GM19468 (cell line): Measurements from ENCODE around the gene ERLEC1.
"Not testable (repeated sequence)": the region's sequence is repeated elsewhere in the genome, so short reads cannot be mapped to it uniquely, and the experiment has no call there.

Source experiments
- ATAC-seq: cut with Tn5 transposase; IDR thresholded peaks from one replicate; pipeline ENCODE4 v1.9.1; 2021; ENCODE audit warnings: mild to moderate bottlenecking, moderate library complexity, moderate number of reproducible peaks; ENCODE audit not compliant: unreplicated experiment; ENCODE audit errors: extremely low read depth

Gene ERLEC1

DNA sequence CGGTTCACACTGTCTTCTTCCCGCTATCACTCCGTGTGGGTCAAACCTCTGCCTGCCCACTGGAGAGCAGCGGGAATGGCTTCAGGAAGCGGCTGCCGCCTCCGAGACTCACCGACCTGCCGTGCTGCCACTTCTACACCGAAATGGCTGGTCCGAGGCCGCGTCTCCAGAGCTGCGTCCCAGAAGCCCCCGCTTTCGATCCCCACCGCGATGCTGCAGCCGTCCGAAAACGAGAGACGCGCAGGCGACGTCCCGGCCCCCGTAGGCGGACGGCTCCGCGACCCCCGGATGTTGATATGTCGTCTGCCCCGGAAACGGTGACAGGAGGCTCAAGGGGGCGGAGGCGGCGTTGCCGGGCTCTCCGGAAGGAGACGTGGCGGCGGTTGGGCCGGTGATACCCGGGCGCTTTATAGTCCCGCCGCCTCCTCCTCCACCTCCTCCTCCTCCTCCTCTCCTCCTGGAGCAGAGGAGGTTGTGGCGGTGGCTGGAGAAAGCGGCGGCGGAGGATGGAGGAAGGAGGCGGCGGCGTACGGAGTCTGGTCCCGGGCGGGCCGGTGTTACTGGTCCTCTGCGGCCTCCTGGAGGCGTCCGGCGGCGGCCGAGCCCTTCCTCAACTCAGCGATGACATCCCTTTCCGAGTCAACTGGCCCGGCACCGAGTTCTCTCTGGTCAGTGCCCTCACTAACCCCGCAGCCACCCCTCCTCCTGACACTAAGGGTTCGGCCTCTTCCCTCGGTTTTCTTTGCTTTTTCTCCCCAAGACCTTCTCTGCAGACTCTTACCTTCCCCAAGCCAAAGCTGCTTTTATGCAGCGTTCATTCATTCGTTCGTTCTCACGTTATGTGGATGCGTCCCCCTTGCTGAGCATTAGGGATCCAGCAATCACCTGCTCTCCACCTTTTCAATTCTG, at the start of gene ERLEC1, which contains the start of gene ASB3:
Gene ERLEC1, plus strand, starts transcription at position 340 of the 909 bp plus-strand sequence. Its CDS starts 167 bp downstream, at position 507.
Gene ASB3, minus strand, starts transcription at position 249 of the 909 bp plus-strand sequence. CDS start 21,381 bp downstream, outside the sequence.
- ATAC-seq, result peak; percentile 97

DNA sequence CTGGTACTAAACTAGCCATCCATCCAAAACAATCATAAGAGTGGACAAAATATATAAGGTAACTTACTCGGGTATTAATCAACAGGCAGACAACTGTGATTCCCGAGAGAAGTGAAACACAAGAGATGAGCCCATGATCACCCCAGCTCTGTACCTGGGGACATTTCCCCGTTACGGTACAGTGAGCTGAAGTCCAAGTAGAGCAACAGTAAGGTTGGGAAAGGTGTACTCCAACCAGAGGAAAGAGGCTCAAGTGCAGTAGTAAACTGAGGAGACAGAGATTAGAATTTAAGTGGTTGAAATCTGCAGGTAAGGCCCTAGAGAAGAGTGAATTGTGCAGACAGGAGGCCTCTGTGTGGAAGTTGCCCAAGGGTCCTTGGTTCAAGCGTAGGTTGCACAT, 49.8 kb upstream of the ERLEC1 start:
- no peak for ATAC-seq

DNA sequence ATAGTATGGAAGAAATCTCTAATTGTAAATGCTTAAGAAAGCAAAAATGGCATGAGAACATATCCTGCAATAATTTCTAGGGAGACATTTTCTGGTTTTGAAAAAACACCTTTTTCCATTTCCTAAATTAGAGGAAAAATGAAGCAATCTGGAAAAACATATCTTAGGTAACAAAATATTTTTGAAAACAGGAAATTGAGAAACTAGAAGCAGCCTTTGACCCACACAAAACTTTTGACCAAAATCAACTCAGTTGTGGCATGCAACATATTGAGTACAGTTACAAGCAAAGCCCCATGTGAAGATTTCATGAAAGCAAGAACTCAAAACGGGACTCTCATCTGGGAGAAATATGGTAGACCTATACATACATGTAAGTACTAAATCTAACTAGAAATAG, 47.8 kb upstream of the ERLEC1 start:
- ATAC-seq, result no peak

GRCh38 chr2:53740170-53740569, 46.7 kb upstream of the ERLEC1 start:
- ATAC-seq, result no peak

DNA sequence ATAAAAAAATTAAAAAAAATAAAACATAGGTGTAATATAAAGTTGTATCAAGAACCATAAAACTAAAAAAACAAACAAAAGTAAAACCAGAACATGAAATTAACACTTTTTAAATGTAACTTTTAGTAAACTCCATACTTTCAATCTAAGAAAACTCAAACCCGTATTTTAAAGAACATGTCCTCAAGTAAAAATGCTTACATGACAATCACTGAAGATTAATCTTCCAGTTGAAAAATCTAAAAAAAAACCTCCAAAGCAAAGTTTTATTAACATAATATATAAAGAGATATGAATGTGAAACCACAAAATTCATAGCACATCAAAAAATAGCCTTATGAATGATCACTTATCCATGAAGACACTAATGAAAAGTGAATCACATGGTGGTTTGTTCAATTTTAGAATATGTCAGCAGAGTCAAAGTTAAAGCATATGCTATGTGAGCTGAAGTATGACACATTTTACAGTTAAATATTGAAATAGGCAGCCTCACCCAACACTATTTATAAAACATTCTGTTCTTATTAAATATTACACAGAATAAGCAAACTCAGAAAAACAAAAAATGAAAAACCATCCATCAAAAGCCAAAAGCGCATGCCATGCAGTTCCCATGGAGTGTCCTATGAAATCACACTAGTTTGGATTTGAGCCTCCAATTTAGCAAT, 42.3 kb upstream of the ERLEC1 start:
- no peak for ATAC-seq

- ATAC-seq, result no peak
Measured at GRCh38 chr2:53750041-53750768, 36.6 kb upstream of the ERLEC1 start.

GRCh38 chr2:53751728-53752127, 35.1 kb upstream of the ERLEC1 start:
- peak; percentile 90 for ATAC-seq

DNA sequence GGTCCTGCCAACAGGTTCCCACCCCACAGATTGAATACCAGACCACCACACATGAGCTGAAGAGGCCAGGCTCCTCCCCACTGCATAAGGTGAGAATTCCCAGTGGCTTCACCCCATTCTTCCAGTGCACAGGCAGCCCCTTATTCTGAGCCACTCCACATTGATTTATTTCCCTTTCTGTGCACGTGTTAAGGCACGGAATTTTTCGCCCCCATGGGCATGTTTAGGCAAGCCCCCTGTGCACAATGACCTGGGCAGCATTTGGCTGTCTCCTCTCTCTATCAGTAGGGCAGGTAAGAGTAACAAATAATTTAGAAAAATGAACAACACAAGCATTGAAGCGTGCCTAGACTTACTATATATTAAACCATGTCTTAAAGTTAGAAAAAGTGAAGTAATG, 34.5 kb upstream of the ERLEC1 start:
- no peak for ATAC-seq

- no peak for ATAC-seq
Measured at GRCh38 chr2:53753041-53753440, 33.8 kb upstream of the ERLEC1 start.

GRCh38 chr2:53755121-53755520, 31.7 kb upstream of the ERLEC1 start:
- ATAC-seq, result no peak

DNA sequence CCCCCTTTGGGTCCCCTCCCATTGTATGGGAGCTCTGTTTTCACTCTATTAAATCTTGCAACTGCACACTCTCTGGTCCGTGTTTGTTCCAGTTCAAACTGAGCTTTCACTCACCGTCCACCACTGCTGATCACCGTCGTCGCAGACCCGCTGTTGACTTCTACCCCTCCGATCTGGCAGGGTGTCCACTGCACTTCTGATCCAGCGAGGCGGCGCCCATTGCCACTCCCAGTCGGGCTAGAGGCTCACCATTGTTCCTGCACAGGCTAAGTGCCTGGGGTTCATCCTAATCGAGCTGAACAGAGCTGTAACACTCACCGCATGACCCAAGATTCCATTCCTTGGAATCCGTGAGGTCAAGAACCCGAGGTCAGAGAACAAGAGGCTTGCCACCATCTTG, 30.2 kb upstream of the ERLEC1 start:
- no peak for ATAC-seq

- ATAC-seq, result not testable (repeated sequence)
Measured at GRCh38 chr2:53757206-53757605, 29.6 kb upstream of the ERLEC1 start.

DNA sequence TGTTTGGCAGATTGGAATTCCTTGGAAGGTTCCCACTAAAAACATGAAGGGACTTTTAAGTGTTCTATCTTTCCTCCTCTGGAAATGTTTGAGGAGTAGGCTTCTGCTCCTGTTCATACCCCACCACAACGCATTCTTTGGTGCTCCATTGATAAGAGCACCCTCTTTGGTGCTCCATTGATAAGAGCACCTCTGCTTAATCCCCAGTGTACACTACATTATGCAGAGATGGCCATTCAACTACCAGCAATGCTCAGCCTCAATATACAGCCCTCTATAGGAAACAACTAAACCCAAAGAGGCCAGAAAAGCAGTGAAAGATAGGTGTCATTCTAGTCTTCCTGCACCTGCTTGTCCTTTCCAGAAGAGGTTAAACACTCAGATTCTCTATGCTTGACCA, 21.1 kb upstream of the ERLEC1 start:
- no peak for ATAC-seq

GRCh38 chr2:53767405-53768241, 19.2 kb upstream of the ERLEC1 start, which contains the start of gene CHAC2:
CHAC2 (plus strand) TSS chr2:53767804; CDS start chr2:53767887, 83 bp downstream.
- peak; percentile 88 for ATAC-seq

- ATAC-seq, result no peak
Measured at GRCh38 chr2:53768242-53768542, 18.7 kb upstream of the ERLEC1 start.

GRCh38 chr2:53769318-53769945, 17.4 kb upstream of the ERLEC1 start:
- no peak for ATAC-seq

DNA sequence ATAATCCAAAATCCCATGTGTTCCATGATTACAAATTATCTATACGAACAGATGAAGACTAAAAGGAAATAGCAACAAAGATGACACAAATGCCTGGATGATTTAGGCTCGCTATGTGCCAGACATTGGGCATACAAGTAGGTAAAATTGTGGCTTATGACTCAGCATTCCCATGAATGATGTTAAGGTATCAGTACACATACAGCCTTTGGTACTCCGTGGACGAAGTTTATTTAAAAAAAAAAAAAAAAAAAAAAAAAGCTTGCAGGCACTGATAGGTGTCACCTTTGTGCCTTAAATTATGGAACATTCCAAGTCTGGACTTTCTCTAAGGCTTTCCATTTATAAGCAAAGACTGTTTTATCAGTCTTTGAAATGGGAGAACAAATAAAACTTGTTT, 16.6 kb upstream of the ERLEC1 start:
- ATAC-seq, result no peak

DNA sequence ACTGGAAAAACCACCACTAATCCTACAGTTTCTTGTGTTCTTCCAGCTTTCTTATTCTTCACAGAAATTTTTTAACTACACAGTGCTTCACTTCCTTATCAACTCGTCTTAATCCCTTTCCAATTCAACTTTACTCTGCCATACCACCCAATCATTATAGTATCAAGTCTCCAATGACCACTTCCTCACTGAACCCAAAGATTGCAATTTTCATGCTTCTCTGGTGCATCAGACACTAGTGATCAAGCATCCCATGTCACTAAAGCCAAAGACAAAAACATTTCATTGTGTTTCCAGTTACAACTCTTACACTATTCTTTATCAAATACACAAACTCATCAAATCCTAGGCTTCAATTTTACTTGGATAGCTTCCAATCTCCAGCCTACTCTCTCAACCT, 9.7 kb upstream of the ERLEC1 start:
- no peak for ATAC-seq

DNA sequence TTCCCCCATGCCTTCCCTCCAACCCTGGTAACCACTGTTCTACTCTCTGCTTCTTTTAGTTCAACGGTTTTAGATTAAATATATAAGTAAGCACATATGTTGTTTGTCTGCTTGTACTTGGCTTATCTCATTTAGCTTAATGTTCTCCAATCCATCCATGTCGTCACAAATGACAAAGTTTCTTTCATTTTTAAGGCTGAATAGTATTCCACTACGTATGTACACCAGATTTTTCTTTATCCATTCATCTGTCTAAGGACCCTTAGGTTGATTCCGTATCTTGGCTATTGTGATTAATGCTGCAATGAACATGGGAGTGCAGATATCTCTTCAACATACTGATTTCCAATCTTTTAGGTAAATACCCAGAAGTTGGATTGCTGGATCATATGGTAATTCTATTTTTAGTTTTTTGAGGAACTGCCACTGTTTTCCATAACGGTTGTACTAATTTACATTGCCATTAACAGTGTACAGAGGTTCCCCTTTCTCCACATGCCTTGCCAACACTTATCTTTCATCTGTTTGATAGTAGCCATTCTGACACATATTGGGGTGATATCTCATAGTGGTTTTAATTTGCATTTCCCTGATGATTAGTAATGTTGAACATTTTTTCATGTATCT, 8.2 kb upstream of the ERLEC1 start:
- ATAC-seq, result no peak
